IPS-20b (cell line): ENCODE measurements around the gene BPIFB6.

Experiments
- H3K27ac ChIP-seq: one replicate; pipeline ENCODE4 v1.5.1; 2013; ENCODE audit warnings: low read length
- H3K27me3 ChIP-seq: 2 replicates; pipeline ENCODE4 v1.6.1; 2013; ENCODE audit warnings: mild to moderate bottlenecking, low read length, inconsistent platforms; ENCODE audit not compliant: insufficient read depth
- H3K36me3 ChIP-seq: 2 replicates; pipeline ENCODE4 v1.6.1; 2013; ENCODE audit warnings: low read depth, mild to moderate bottlenecking, inconsistent platforms, low read length, moderate library complexity; ENCODE audit not compliant: insufficient read depth
- H3K4me1 ChIP-seq: 2 replicates; pipeline ENCODE4 v1.6.1; 2013; ENCODE audit warnings: mild to moderate bottlenecking, control low read depth, inconsistent platforms, low read length, moderate library complexity; ENCODE audit not compliant: insufficient read depth
- H3K4me3 ChIP-seq: 2 replicates; pipeline ENCODE4 v1.5.1; 2013; ENCODE audit warnings: mild to moderate bottlenecking, low read length, inconsistent platforms
- H3K9ac ChIP-seq: 2 replicates; pipeline ENCODE4 v1.6.1; 2013; ENCODE audit warnings: low read depth, mild to moderate bottlenecking, inconsistent platforms, low read length, moderate library complexity
- H3K9me3 ChIP-seq: 2 replicates; pipeline ENCODE4 v1.6.1; 2013; ENCODE audit warnings: mild to moderate bottlenecking, low read depth, low read length, inconsistent platforms; ENCODE audit not compliant: insufficient read depth

The BPIFB6 gene

GRCh38 chr20:33031531-33031930 lies at the start of gene BPIFB6:
Gene BPIFB6 (plus strand): TSS chr20:33031648. CDS start chr20:33031648, 0 bp downstream.
- Histone ChIP-seq H3K27me3 (no peaks in the 10 kb centered on the region; the same call in 1 of the 2 replicates), H3K36me3 (no peaks in the 10 kb centered on the region), H3K9me3 (no peaks in the 10 kb centered on the region), H3K4me3 (no peak within 1 kb of the TSS), H3K27ac (no peak within 1 kb of the TSS), H3K4me1 (no peaks in the 10 kb centered on the region), H3K9ac (no peak within 1 kb of the TSS)

GRCh38 chr20:32982617-32983458 lies 48.6 kb upstream of the BPIFB6 start:
- no peak overlapping the region for H3K4me3 ChIP-seq
- no peaks in the 10 kb centered on the region for H3K9me3 ChIP-seq
- no peaks in the 10 kb centered on the region for H3K36me3 ChIP-seq
- H3K9ac ChIP-seq: no peak overlapping the region
- no peaks in the 10 kb centered on the region for H3K4me1 ChIP-seq
- H3K27me3 ChIP-seq: no peaks in the 10 kb centered on the region
- no peak overlapping the region for H3K27ac ChIP-seq

GRCh38 chr20:32983459-32984112 lies 47.9 kb upstream of the BPIFB6 start:
- H3K9ac ChIP-seq: no peak overlapping the region
- H3K36me3 ChIP-seq: no peaks in the 10 kb centered on the region
- H3K27me3 ChIP-seq: no peaks in the 10 kb centered on the region
- H3K27ac ChIP-seq: no peak overlapping the region
- H3K9me3 ChIP-seq: no peaks in the 10 kb centered on the region
- H3K4me3 ChIP-seq: no peak overlapping the region
- H3K4me1 ChIP-seq: no peaks in the 10 kb centered on the region

- no peak overlapping the region for H3K4me3 ChIP-seq
- no peaks in the 10 kb centered on the region for H3K9me3 ChIP-seq
- H3K36me3 ChIP-seq: no peaks in the 10 kb centered on the region
- H3K27me3 ChIP-seq: no peaks in the 10 kb centered on the region
- no peak overlapping the region for H3K9ac ChIP-seq
- H3K27ac ChIP-seq: no peak overlapping the region
- H3K4me1 ChIP-seq: no peaks in the 10 kb centered on the region
These were observed 47.3 kb upstream of the BPIFB6 start for GRCh38 chr20:32984196-32984595.

GRCh38 chr20:32984631-32985354 lies 46.7 kb upstream of the BPIFB6 start:
- Histone ChIP-seq H3K4me3 (no peak overlapping the region), H3K9me3 (no peaks in the 10 kb centered on the region), H3K27ac (no peak overlapping the region), H3K4me1 (no peaks in the 10 kb centered on the region), H3K9ac (no peak overlapping the region), H3K27me3 (no peaks in the 10 kb centered on the region), H3K36me3 (no peaks in the 10 kb centered on the region)

- H3K27me3 ChIP-seq: no peaks in the 10 kb centered on the region
- no peak overlapping the region for H3K27ac ChIP-seq
- H3K4me1 ChIP-seq: no peaks in the 10 kb centered on the region
- H3K9me3 ChIP-seq: no peaks in the 10 kb centered on the region
- H3K36me3 ChIP-seq: no peaks in the 10 kb centered on the region
- no peak overlapping the region for H3K4me3 ChIP-seq
- no peak overlapping the region for H3K9ac ChIP-seq
These were observed 45.9 kb upstream of the BPIFB6 start for GRCh38 chr20:32985596-32985995.

- no peak overlapping the region for H3K4me3 ChIP-seq
- H3K4me1 ChIP-seq: no peaks in the 10 kb centered on the region
These were observed 45.0 kb upstream of the BPIFB6 start for GRCh38 chr20:32986331-32986966.

GRCh38 chr20:32987044-32987825 lies 44.2 kb upstream of the BPIFB6 start:
- Histone ChIP-seq H3K27me3 (no peaks in the 10 kb centered on the region), H3K9ac (no peak overlapping the region)

More at GRCh38 chr20:32986331-32986966, 45.0 kb upstream of the BPIFB6 start:
- H3K27me3 ChIP-seq: no peaks in the 10 kb centered on the region
- H3K36me3 ChIP-seq: no peaks in the 10 kb centered on the region
- no peak overlapping the region for H3K9ac ChIP-seq
- no peak overlapping the region for H3K27ac ChIP-seq
- H3K9me3 ChIP-seq: no peaks in the 10 kb centered on the region

GRCh38 chr20:32988008-32988407 lies 43.4 kb upstream of the BPIFB6 start:
- no peaks in the 10 kb centered on the region for H3K36me3 ChIP-seq
- H3K27ac ChIP-seq: no peak overlapping the region
- no peaks in the 10 kb centered on the region for H3K4me1 ChIP-seq
- H3K9me3 ChIP-seq: no peaks in the 10 kb centered on the region
- no peak overlapping the region for H3K9ac ChIP-seq
- H3K27me3 ChIP-seq: no peaks in the 10 kb centered on the region
- no peak overlapping the region for H3K4me3 ChIP-seq

More at GRCh38 chr20:32987044-32987825, 44.2 kb upstream of the BPIFB6 start:
- Histone ChIP-seq H3K27ac (no peak overlapping the region), H3K9me3 (no peaks in the 10 kb centered on the region), H3K4me3 (no peak overlapping the region), H3K36me3 (no peaks in the 10 kb centered on the region), H3K4me1 (no peaks in the 10 kb centered on the region)

- Histone ChIP-seq H3K4me1 (no peaks in the 10 kb centered on the region), H3K4me3 (no peak overlapping the region), H3K36me3 (no peaks in the 10 kb centered on the region), H3K27me3 (no peaks in the 10 kb centered on the region), H3K9ac (no peak overlapping the region), H3K27ac (no peak overlapping the region), H3K9me3 (no peaks in the 10 kb centered on the region)
These were observed 41.8 kb upstream of the BPIFB6 start for GRCh38 chr20:32989507-32990283.
